OCI-LY1 (cell line): ENCODE measurements around the gene FGF2.

Source experiments
- CTCF ChIP-seq: fragments of 200-600 bp; sonication (generic), shearing (Covaris generic); IDR thresholded peaks from 2 replicates; pipeline ENCODE4 v1.5.1; 2017; ENCODE audit warnings: mild to moderate bottlenecking, antibody characterized with exemption, low read length, moderate library complexity, mixed read lengths
- EZH2 ChIP-seq: fragments of 200-600 bp; sonication (generic), shearing (Covaris generic); IDR thresholded peaks from 2 replicates; pipeline ENCODE4 v1.8.0; 2017; ENCODE audit warnings: borderline replicate concordance, mixed run types, mild to moderate bottlenecking, antibody characterized with exemption, low read length, moderate library complexity, mixed read lengths

GRCh38 chr4:122896270-122896669 lies 69.6 kb downstream of the FGF2 start:
- TF ChIP-seq CTCF = no peak
- TF ChIP-seq EZH2 = no peak
